C4-2B (cell line): ENCODE measurements around the gene ITGA11.

ENCODE experiments used
- H3K27ac ChIP-seq: fragments of 450-650 bp; 2 replicates; pipeline ENCODE4 v1.5.1; 2017
- CTCF ChIP-seq: fragments of 450-650 bp; conservative IDR thresholded peaks from 2 replicates; pipeline ENCODE4 v1.5.1; 2017; ENCODE audit warnings: mild to moderate bottlenecking
- ZFX ChIP-seq: fragments of 450-650 bp; IDR thresholded peaks from 2 replicates; pipeline ENCODE4 v1.6.1; 2017

Gene ITGA11

GRCh38 chr15:68378595-68378994 is 53.4 kb downstream of the ITGA11 start:
- no peak overlapping the region for H3K27ac ChIP-seq
- TF ChIP-seq ZFX (no peak), CTCF (no peak)

GRCh38 chr15:68377766-68378165 is 54.2 kb downstream of the ITGA11 start:
- H3K27ac ChIP-seq, result no peak overlapping the region
- TF ChIP-seq ZFX (no peak), CTCF (no peak)

GRCh38 chr15:68376447-68377060 is 55.4 kb downstream of the ITGA11 start:
- TF ChIP-seq CTCF (no peak), ZFX (no peak)
- H3K27ac ChIP-seq, result no peak overlapping the region

GRCh38 chr15:68375716-68376220 is 56.2 kb downstream of the ITGA11 start:
- TF ChIP-seq ZFX (no peak), CTCF (no peak)

GRCh38 chr15:68375191-68375631 is 56.8 kb downstream of the ITGA11 start:
- H3K27ac ChIP-seq, result no peak overlapping the region
- TF ChIP-seq ZFX (no peak), CTCF (no peak)

More at GRCh38 chr15:68375716-68376220, 56.2 kb downstream of the ITGA11 start:
- no peak overlapping the region for H3K27ac ChIP-seq

- TF ChIP-seq ZFX (no peak), CTCF (no peak)
- no peak overlapping the region for H3K27ac ChIP-seq
Observed at GRCh38 chr15:68374168-68374745, 57.7 kb downstream of the ITGA11 start.

GRCh38 chr15:68373028-68373427 is 58.9 kb downstream of the ITGA11 start:
- no peak overlapping the region for H3K27ac ChIP-seq
- TF ChIP-seq CTCF (no peak), ZFX (no peak)
